MM.1S (cell line): ENCODE results near the gene KRTAP10-5.

ENCODE experiments used
- DNase-seq: peaks from one replicate; pipeline ENCODE4 v3.0.0-alpha.2; 2015
- H2AFZ ChIP-seq: fragments of 300-600 bp; sonication (generic); 2 replicates; pipeline ENCODE4 v1.6.0; 2016; ENCODE audit warnings: antibody characterized with exemption, low read length
- H3F3A ChIP-seq: fragments of 300-600 bp; sonication (generic); 2 replicates; pipeline ENCODE4 v1.6.1; 2016; ENCODE audit warnings: mild to moderate bottlenecking, antibody characterized with exemption, low read length, moderate library complexity, mixed read lengths; ENCODE audit not compliant: insufficient read depth
- H3K27ac ChIP-seq: fragments of 300-600 bp; sonication (generic); 2 replicates; pipeline ENCODE4 v1.5.1; 2016; ENCODE audit warnings: mild to moderate bottlenecking, low read length
- H3K27me3 ChIP-seq: fragments of 300-600 bp; sonication (generic); replicated peaks from 2 replicates; pipeline ENCODE4 v1.6.0; 2016; ENCODE audit warnings: low read length; ENCODE audit not compliant: insufficient read depth
- H3K36me3 ChIP-seq: fragments of 300-600 bp; sonication (generic); replicated peaks from 2 replicates; pipeline ENCODE4 v1.6.1; 2016; ENCODE audit warnings: mild to moderate bottlenecking, low read length, mixed read lengths; ENCODE audit not compliant: insufficient read depth
- H3K4me1 ChIP-seq: fragments of 300-600 bp; sonication (generic); 2 replicates; pipeline ENCODE4 v1.6.1; 2016; ENCODE audit warnings: low read length, mixed read lengths
- H3K4me2 ChIP-seq: fragments of 300-600 bp; sonication (generic); 2 replicates; pipeline ENCODE4 v1.6.0; 2016; ENCODE audit warnings: low read depth, low read length
- H3K4me3 ChIP-seq: fragments of 300-600 bp; sonication (generic); 2 replicates; pipeline ENCODE4 v1.5.1; 2016; ENCODE audit warnings: low read length, mixed read lengths
- H3K79me2 ChIP-seq: fragments of 300-600 bp; sonication (generic); 2 replicates; pipeline ENCODE4 v1.6.1; 2016; ENCODE audit warnings: mixed run types, low read length, mixed read lengths
- H3K9ac ChIP-seq: fragments of 300-600 bp; sonication (generic); 2 replicates; pipeline ENCODE4 v1.6.1; 2016; ENCODE audit warnings: low read length, mixed read lengths
- H3K9me2 ChIP-seq: fragments of 300-600 bp; sonication (generic); replicated peaks from 2 replicates; pipeline ENCODE4 v1.6.1; 2016; ENCODE audit warnings: mild to moderate bottlenecking, low read length, mixed read lengths; ENCODE audit not compliant: insufficient read depth
- H3K9me3 ChIP-seq: fragments of 300-600 bp; sonication (generic); replicated peaks from 2 replicates; pipeline ENCODE4 v1.6.1; 2016; ENCODE audit warnings: mild to moderate bottlenecking, low read length, mixed read lengths; ENCODE audit not compliant: insufficient read depth
- H4K20me1 ChIP-seq: fragments of 300-600 bp; sonication (generic); 2 replicates; pipeline ENCODE4 v1.6.1; 2016; ENCODE audit warnings: mild to moderate bottlenecking, low read length, moderate library complexity, mixed read lengths; ENCODE audit not compliant: insufficient read depth
- CTCF ChIP-seq: fragments of 300-600 bp; sonication (generic); IDR thresholded peaks from 2 replicates; pipeline ENCODE4 v1.5.1; 2016; ENCODE audit warnings: antibody characterized with exemption, low read length, mixed read lengths
- EZH2 ChIP-seq: fragments of 300-600 bp; sonication (generic); optimal IDR thresholded peaks from 2 replicates; pipeline ENCODE3; 2017; ENCODE audit warnings: low read depth, mild to moderate bottlenecking, antibody characterized with exemption, low read length, mixed read lengths
- EZH2phosphoT487 ChIP-seq: fragments of 300-600 bp; sonication (generic); IDR thresholded peaks from 2 replicates; pipeline ENCODE4 v1.6.1; 2018; ENCODE audit warnings: antibody characterized with exemption, low read length

The KRTAP10-5 gene

GRCh38 chr21:44598061-44598460 is 17.7 kb upstream of the KRTAP10-5 start:
- H3K4me3 ChIP-seq: no peak overlapping the region
- no peaks in the 10 kb centered on the region for H4K20me1 ChIP-seq
- TF ChIP-seq CTCF (no peak), EZH2phosphoT487 (no peak), EZH2 (no peak)
- no peaks in the 10 kb centered on the region for H3K36me3 ChIP-seq
- H3K27me3 ChIP-seq: peaks cover 84% of the 10 kb centered on the region
- no peaks in the 10 kb centered on the region for H3K9me3 ChIP-seq
- no peak overlapping the region for H3K9ac ChIP-seq
- no peak overlapping the region for H3K27ac ChIP-seq
- no peaks in the 10 kb centered on the region for H3K9me2 ChIP-seq
- no peaks in the 10 kb centered on the region for H3K79me2 ChIP-seq
- DNase-seq: no peak
- no peaks in the 10 kb centered on the region for H3F3A ChIP-seq
- no peak overlapping the region for H3K4me2 ChIP-seq
- no peaks in the 10 kb centered on the region for H3K4me1 ChIP-seq
- no peak overlapping the region for H2AFZ ChIP-seq

GRCh38 chr21:44596068-44596725 is 15.8 kb upstream of the KRTAP10-5 start:
- H3K27me3 ChIP-seq: peaks cover 85% of the 10 kb centered on the region

GRCh38 chr21:44595524-44595923 is 15.1 kb upstream of the KRTAP10-5 start:
- Histone ChIP-seq H3K27me3 (peaks cover 87% of the 10 kb centered on the region), H3K79me2 (no peaks in the 10 kb centered on the region), H2AFZ (no peak overlapping the region), H3K9me2 (no peaks in the 10 kb centered on the region), H3F3A (no peaks in the 10 kb centered on the region), H3K9ac (no peak overlapping the region), H3K4me2 (no peak overlapping the region), H3K27ac (no peak overlapping the region), H4K20me1 (no peaks in the 10 kb centered on the region), H3K9me3 (no peaks in the 10 kb centered on the region), H3K4me3 (no peak overlapping the region), H3K4me1 (no peaks in the 10 kb centered on the region), H3K36me3 (no peaks in the 10 kb centered on the region)
- no peak for TF ChIP-seq CTCF
- no peak for TF ChIP-seq EZH2
- no peak for TF ChIP-seq EZH2phosphoT487
- no peak for DNase-seq

More at GRCh38 chr21:44596068-44596725, 15.8 kb upstream of the KRTAP10-5 start:
- Histone ChIP-seq H3K9me2 (no peaks in the 10 kb centered on the region), H2AFZ (no peak overlapping the region), H3K79me2 (no peaks in the 10 kb centered on the region), H3K4me1 (no peaks in the 10 kb centered on the region), H4K20me1 (no peaks in the 10 kb centered on the region), H3K4me2 (no peak overlapping the region), H3K36me3 (no peaks in the 10 kb centered on the region), H3K27ac (no peak overlapping the region), H3K9me3 (no peaks in the 10 kb centered on the region), H3K9ac (no peak overlapping the region), H3K4me3 (no peak overlapping the region), H3F3A (no peaks in the 10 kb centered on the region)
- TF ChIP-seq EZH2phosphoT487 (no peak), CTCF (no peak), EZH2 (no peak)
- no peak for DNase-seq
